Adipose tissue (tissue), 3 donors: Measurements from ENCODE around the gene CHD2. TPM values are rescaled to one million over a fixed set of nuclear protein-coding genes. Genes with fewer than 3 reads are reported as not detected.

Experiments used
- H3K27ac ChIP-seq: one replicate; pipeline ENCODE4 v1.5.1; 2013; ENCODE audit warnings: low read depth, low read length
- WGBS, 3 donors: extraction: QIAGEN DNeasy Blood & Tissue Kit; methylation state at CpG; one replicate each; pipeline ENCODE4 v1.1.7; 2013; 5-methylcytosine and 5-hydroxymethylcytosine counted together
- polyA plus RNA-seq, 3 donors: library from polyadenylated mRNA; stranded (reverse); fragments of 200-250 nt; gene quantifications; one replicate each; pipeline ENCODE4 v1.2.3, GENCODE V29; 2013
- donor health status: healthy with polysubstance abuse.
- donor health status: Bipolar disorder and iron deficiency.
- donor health status: healthy.

Gene CHD2
- polyA plus RNA-seq, 3 donors: 12.5 to 38.1 (median 32.6) TPM

DNA sequence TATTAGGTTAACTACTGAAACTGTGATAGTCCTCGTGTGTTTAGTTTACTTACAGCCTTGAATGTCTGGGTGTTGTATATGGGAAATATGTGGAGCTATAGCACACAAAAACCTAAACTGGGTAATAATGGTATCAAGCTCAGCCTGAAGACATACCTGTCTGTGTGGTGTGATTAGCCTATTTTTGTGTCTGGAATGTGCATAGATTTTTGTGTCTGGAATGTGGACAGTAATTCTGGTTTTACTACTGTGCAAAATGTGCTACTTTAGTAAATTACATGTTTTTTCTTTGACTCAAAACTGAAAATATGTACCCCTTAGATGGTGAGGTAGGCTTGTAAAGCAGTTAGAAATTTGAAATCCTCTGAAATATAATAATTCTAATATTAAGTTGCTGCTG is 43.5 kb downstream of the CHD2 start:
- 29 to 89% (median 74%) methylated on average over 1 of the region's 1 CpG for WGBS, 3 donors
- no peak overlapping the region for H3K27ac ChIP-seq

DNA sequence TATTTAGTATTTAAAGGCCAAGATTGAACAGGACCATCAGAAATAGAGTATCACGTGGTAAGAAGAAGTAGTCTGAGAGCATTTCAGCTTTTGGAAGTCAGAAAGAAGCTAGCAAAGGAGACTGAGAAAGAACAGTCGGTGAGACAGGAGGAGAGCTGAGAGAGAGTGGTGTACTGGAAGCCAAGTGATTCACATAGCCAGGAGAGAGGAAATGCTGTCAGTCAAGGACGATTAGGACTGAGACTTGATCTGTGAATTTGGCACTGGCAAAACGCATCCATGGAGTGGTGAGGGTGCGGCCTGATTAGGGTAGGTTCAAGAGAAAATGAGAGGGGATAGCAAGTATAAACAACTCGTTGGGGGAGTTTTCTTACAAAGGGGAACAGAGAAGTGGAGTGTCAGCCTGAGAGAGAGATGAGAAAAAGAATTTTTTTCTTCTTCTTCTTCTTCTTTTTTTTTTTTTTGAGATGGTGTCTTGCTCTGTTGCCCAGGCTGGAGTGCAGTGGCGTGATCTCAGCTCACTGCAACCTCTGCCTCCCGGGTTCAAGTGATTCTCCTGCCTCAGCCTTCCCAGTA is 44.9 kb downstream of the CHD2 start:
- 89 to 91% (median 90%) methylated on average over 8 of the region's 8 CpGs for WGBS, 3 donors
- no peak overlapping the region for H3K27ac ChIP-seq

DNA sequence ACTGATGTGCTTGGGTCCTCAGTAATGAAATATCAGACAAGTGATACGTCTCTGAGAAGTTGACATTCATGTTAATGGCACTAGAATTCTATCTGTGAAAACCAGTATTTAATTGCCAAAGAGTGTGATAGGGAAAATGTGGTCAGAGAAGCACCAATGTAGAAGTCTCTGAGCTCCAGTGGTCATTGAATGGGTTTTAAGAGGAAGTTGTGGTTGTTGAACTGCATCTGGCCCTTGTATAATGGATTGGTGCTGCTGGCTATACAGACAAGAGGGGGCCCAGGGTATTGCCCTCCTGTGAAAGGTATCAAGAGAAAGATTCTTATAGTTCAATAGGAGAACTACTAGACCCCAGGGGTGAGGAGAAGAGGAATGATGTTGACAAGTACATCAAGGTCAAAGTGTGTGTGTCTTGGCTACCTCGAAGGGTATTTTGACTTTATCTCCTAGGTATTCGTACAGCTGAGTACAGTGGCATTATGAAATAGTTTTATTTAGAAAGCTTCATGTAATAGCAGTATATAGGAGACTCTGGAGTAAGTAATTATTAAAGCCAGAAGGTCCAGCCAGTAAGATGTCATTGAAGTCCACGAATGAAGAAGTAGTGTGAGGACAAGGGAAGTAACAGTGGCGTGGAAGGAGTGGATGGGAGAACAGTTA is 47.1 kb downstream of the CHD2 start:
- H3K27ac ChIP-seq: no peak overlapping the region
- 60 to 97% (median 97%) methylated on average over 5 of the region's 5 CpGs for WGBS, 3 donors

DNA sequence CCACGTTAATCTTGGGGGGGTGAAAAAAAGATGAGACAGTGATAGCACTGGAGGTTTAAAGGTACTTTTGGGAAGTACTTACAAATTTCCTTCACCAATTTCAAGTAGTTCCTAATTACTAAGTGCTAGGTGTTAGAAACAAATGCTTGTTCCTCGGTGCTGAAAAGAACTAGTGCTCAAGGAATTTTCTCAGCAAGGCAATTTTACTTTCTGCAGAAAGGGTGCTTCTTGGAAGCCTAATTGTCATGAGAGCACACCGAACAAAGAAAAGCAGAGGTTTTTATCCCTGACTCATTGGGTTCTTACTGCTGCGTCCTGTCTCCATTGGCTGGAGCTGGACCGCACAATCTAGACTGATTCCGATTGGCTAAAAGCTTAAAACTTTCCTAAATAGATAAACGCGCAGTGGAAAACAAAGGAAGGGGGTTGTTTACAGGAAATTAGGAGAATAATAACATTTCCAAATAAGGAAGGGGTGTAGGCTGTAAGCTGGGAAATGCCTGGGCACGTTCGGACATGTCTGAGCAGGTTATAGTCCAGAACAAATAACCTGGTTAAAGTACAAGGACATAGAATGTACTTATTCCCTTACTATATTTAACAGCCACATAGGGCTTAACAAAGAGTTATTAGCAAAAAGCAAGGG is 49.6 kb downstream of the CHD2 start:
- WGBS, 3 donors: 92 to 97% (median 96%) methylated on average over 10 of the region's 10 CpGs
- no peak overlapping the region for H3K27ac ChIP-seq

DNA sequence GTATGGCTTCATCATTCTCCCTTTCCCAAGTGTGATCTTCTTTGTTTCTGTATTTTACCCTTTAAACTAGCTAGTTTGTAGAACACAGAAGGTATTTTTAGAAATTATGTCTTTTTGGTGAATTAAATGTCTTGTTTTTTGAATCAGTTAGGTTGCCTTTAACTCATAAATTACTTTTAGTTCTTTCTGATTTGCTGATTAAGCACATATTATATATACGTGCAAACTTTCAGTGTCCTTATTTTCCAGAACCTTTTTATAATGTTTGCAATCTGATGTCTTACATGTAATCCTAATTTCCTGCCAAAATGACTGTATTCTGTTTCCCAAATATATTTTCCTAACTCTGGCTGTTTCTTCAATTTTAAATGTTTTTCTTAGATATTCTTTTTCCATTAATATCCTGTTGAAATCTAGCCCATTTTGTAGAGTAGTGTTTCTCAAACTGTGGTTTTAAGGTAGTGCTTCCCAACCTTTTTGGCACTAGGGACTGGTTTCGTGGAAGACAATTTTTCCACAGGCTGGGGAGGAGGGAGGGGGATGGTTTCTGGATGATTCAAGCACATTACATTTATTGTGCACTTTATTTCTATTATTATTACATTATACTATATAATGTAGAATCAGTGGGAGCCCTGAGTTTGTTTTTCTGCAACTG is 51.8 kb downstream of the CHD2 start:
- WGBS, 3 donors: 71 to 80% (median 74%) methylated on average over 2 of the region's 2 CpGs
- no peak overlapping the region for H3K27ac ChIP-seq

DNA sequence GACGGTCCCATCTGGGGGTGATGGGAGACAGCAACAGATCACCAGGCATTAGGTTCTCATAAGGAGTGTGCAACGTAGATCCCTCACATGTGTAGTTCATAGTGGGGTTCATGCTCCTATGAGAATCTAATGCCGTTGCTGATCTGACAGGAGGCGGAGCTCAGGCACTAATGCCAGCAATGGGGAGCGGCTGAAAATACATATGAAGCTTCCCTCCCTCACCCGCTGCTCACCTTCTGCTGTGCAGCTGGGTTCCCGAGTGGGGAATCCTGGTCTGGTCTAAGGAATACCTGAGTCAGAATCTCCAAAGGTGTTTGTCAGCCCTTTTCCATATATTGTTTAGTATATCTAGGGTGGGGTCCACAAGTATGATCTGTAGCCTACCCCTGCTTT is 52.3 kb downstream of the CHD2 start:
- no peak overlapping the region for H3K27ac ChIP-seq
- WGBS, 3 donors: 90 to 94% (median 94%) methylated on average over 7 of the region's 7 CpGs

DNA sequence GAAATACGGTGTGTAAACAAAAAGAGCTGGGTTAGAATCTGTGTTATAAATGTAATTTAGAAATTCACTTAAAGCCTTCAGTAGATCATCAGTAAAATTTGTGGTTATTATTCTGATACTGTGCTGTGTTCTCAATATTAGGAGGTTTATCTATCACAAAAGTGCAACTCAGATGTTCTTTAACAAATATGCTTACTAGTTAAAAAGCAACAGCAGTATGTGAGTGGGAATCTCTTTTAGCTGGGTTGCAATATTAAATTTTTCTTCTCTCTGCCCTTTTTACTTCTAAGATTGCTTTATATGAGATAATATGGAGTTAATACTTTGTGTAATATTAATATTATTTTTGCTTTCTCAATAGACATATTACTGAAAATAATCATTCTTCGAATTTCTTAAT is 53.4 kb downstream of the CHD2 start:
- WGBS, 3 donors: 93 to 97% (median 95%) methylated on average over 2 of the region's 2 CpGs
- H3K27ac ChIP-seq: no peak overlapping the region

DNA sequence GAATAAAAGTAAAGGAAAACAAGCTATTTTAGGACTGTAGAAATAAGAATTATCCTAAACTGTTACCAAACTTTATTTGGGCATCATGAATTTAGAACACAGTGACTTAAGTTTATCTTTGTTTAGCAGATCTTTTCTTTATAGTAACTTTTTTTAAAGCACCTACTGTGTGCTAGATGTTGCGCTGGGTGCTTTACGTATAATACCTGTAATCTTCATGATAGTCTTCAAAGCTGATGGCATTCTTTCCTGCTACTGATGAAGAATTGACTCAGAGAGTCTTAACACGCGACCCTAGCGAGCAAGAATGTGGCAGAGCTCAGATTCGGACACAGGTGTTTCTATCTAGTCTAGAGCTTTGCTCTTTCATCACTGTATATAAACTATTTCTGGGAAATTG is 53.9 kb downstream of the CHD2 start:
- WGBS, 3 donors: 97 to 98% (median 98%) methylated on average over 6 of the region's 6 CpGs
- no peak overlapping the region for H3K27ac ChIP-seq

DNA sequence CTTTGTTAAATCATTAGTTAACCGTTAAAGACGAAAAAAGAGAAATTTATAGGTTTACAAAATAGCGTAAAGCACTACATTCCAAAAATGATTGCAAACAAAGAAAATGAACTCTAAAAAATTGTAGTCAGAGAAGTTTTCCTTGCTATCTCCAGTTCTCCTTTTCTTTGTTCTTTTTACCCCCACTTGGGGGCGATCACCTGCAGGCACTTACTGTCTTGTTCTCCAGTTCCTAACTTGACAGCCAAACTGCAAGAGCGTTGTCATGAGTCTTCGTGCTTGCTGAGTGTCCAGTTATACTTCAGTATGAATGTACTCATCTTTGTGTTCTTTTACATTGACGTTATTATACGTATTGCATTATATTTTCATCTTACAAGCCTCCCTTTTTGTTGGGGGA is 54.5 kb downstream of the CHD2 start:
- 92 to 96% (median 94%) methylated on average over 8 of the region's 8 CpGs for WGBS, 3 donors
- H3K27ac ChIP-seq: no peak overlapping the region

DNA sequence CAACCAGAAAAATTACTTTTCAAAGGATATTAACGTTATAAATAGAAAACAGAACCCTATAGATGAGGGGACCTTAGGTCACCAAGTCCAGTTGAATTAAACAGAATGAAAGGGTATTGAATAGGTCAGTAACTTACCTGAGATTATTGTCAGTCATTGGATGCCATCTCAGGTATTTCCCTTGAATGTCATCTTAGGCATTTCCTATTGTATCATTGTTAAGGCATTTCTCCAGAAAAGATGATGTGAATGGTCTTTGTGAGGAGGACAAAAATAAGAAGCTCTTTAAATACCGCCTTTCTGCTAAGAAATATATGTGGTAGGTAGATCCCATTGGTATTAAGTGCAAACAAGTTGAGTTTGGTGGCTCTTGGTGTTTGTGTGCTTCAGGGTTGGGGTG is 55.6 kb downstream of the CHD2 start:
- 89 to 98% (median 95%) methylated on average over 2 of the region's 2 CpGs for WGBS, 3 donors
- no peak overlapping the region for H3K27ac ChIP-seq

DNA sequence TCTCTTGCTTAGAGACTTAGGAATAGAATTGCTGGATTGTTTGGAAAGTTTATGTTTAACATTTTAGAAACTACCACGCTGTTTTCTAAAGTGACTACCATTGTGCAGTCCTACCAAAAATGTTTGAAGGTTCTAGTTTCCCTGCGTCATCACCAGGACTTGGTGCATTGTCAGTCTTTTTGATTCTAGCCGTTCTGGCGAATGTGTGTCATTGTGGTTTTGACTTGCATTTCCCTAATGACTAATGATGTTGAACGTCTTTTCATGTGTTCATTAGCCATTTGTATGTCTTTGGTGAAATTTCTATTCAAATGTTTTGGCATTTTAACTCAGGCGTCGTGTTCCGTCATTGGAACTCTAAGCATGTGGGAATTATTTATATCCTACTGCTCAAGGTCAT is 58.0 kb downstream of the CHD2 start:
- H3K27ac ChIP-seq: no peak overlapping the region
- WGBS, 3 donors: 68 to 78% (median 77%) methylated on average over 8 of the region's 8 CpGs

DNA sequence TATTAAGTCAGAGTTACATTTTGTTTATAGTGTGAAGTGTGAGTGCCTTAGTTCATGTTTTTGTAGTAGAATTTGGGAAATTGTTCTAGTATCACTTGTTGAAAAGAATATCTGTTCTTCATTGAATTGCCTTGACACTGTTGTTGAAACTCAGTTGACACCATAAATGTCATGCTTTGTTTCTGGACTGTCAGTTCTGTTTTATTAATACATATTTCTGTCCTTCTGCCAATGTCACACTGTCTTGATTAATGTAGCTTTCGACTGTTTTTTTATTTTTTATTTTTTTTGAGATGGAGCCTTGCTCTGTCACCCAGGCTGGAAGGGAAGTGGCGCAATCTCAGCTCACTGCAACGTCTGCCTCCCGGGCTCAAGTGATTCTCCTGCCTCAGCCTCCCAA is 59.1 kb downstream of the CHD2 start:
- H3K27ac ChIP-seq: no peak overlapping the region
- WGBS, 3 donors: 65 to 88% (median 73%) methylated on average over 4 of the region's 4 CpGs

DNA sequence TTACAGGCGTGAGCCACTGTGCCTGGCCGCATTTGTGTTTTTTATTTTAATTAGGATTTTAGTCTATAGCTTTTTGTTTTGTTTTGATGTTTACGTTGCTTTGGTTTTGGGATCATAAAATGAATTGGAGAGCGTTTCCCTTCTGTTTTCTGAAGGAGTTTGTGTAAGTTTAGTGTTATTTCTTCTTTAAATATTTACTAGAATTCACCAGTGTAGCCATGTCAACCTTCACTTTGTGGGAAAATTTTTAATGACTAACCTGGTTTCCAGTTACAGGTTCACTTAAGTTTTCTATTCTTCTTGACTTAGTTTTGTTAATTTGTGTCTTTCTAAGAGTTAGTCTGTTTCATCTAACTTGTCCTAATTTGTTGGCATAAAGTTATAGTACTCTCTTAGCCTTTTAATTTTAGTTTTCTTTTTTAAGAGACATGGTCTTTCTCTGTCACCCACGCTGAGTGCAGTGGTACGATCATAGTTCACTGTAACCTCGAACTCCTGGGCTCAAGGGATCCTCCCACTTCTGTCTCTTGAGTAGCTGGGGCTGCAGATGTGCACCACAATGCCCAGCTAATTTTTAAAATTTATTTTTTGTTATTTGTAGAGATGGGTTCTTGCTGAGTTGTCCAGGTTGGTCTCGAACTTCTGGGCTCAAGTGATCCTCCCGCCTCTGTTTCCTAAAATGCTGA is 61.0 kb downstream of the CHD2 start:
- H3K27ac ChIP-seq: no peak overlapping the region
- 90 to 97% (median 96%) methylated on average over 9 of the region's 9 CpGs for whole genome bisulfite sequencing, 3 donors

DNA sequence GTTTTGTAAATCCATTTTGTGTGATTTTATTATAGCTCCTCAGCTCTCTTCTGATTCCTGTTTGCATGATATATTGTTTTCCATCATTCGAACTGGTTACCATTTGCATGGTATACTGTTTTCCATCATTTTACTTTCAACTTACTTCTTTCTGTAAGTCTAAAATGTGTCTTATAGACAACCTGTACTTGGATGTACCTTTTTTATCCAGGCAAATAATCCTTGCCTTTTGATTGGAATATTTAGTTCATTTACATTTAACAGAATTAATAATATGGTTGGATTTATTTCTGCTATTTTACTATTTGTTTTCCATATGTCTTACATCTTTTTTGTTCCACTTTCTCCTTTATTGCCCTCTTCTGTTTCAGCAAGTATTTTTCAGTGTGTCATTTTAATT is 62.8 kb downstream of the CHD2 start:
- H3K27ac ChIP-seq: no peak overlapping the region
- WGBS, 3 donors: 98 to 100% (median 99%) methylated on average over 1 of the region's 1 CpG

DNA sequence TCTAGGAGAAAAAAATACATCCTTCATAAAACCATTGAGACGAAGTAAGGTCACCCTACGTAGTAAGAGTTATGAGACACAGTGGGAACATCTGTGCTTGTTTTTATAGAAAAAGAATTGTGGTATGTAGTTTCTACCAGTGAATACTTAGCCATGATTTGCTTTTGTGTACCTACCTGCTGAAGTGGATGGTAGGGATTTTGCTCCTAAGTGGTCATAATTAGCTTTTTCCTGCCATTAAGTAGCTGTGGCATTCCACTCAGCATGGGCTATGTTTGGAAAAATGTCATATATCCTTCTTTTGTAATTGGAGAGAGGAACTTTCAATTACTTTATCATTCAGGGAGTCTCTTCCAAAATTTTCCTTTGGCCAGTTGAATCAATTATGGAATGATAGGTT is 63.7 kb downstream of the CHD2 start:
- 87 to 96% (median 96%) methylated on average over 2 of the region's 2 CpGs for WGBS, 3 donors

DNA sequence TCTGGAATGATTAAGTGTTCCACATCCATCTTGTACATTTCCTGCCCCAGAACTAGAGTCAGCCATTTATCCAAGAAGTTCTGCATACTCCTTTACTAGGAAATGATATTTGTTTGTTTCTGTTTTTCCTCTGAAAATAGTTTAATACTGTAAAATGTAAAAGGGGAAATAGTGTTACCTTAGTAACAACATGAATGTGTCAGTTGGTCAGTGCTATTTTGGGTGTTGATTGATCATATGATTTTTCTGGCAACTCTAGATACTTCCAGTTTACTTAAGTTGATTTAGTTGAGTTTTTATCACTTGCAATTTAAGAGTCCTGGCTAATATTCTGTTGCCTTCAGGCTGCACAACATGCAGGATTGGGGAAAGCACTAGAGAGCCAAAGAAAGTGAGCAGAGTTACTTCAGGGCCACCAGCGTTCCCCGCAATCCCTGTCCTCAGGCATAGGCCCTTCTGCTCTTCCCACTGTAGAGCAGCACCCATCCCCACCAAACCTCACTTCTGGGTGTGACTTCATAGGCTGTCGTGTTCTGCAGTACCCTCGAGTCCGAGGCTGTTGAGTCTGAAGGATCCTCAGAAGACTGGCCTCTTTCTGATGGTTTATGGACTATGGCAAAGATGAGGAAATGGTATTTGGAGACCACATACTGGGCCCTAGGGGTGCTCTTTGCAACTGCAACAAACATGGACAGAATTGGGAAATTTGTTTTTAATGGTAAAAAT is 69.0 kb downstream of the CHD2 start:
- no peak overlapping the region for H3K27ac ChIP-seq
- WGBS, 3 donors: 86 to 95% (median 88%) methylated on average over 5 of the region's 5 CpGs

More for the DNA sequence above, 63.7 kb downstream of the CHD2 start:
- no peak overlapping the region for H3K27ac ChIP-seq

DNA sequence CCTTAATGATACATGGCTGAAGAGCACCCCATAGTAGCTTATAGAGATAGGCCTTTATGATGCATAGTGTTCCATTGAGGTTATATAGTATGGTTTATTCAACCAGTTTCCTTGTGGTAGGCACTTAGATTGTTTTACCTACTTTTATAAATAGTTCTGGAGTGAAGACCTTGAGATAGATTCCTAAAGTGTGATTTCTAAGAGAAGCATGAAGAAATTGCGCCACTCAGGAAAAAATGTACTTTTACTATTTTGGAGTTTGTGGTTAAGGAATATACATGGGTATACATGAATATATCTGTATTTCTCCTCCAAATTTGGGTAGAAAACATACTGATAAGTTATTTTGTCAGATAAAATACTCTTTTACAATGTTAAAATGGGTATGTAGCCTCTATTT is 70.5 kb downstream of the CHD2 start:
- no peak overlapping the region for H3K27ac ChIP-seq
- 91 to 100% (median 98%) methylated on average over 1 of the region's 1 CpG for WGBS, 3 donors

DNA sequence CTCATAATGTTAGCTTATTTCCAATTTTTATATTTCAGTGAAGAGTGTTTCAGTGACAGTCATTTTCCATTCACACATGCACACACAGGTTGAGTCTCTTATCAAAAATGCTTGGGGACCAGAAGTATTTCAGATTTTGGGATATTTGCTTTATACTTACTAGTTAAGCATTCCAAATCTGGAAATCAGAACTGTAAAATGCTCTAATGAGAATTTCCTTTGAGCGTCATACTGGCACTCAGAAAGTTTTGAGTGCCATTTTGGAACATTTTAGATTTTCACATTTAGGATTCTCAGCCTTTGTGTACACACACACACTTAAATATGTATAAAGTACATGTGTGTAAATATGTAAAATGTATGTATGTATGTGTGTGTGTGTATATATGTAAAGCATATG is 71.0 kb downstream of the CHD2 start:
- WGBS, 3 donors: 98 to 99% (median 98%) methylated on average over 1 of the region's 1 CpG
- H3K27ac ChIP-seq: no peak overlapping the region
